ENCODE results near the gene RSRP1. TPM values are rescaled to one million over a fixed set of nuclear protein-coding genes. Genes with fewer than 3 reads are reported as not detected.

The RSRP1 gene
- total RNA-seq, 1 experiment from 2014 or later, result 55.1 TPM

DNA sequence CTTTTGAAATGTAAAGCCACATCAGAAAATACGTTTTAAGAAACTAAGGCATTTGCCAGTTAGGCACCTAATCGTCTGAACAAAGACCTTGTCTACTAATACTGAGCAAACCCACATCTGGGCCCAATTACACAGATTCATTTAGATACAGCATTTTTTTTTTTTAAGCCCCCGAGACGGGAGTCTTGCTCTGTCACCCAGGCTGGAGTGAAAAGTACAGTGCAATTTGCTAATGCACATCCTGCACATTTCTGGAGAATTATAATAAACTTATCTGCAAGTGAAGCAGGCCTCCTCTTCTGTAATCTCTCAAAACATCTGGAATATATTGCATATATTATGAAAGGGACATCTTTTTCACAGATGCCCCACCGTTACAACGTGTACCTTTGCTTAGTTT lies 3.3 kb downstream of the RSRP1 start:
- Histone ChIP-seq H2BK120ac (ENCODE audit: low read depth, low read length, poor library complexity, severe bottlenecking) (no peak overlapping the region), H3K4me2 (ENCODE audit: insufficient read depth, insufficient read length, low read length) (no peak overlapping the region), H2BK20ac (ENCODE audit: low read depth, low read length, poor library complexity, severe bottlenecking) (no peak overlapping the region), H3K27ac (ENCODE audit: insufficient read length, low read depth, low read length) (no peak overlapping the region), H3K4ac (ENCODE audit: low read depth, low read length) (no peak overlapping the region), H4K91ac (ENCODE audit: insufficient read length, low read depth, low read length) (no peak overlapping the region), H3K27me3 (ENCODE audit: insufficient read depth, low read length) (no peaks in the 10 kb centered on the region), H3K9ac (ENCODE audit: extremely low read depth, insufficient read length, low read length) (no peak overlapping the region), H3K79me2 (ENCODE audit: insufficient read depth, low read length) (peaks cover 5% of the 10 kb centered on the region; the same call in 1 of the 2 replicates), H4K8ac (replicated peaks; ENCODE audit: insufficient read length, low read depth, low read length) (no peak overlapping the region), H2AK5ac (ENCODE audit: insufficient read length, low read length) (no peak overlapping the region), H2AFZ (ENCODE audit: low read length) (no peak overlapping the region), H3K23ac (ENCODE audit: insufficient read length, low read depth, low read length) (no peak overlapping the region), H3T11ph (ENCODE audit: low read length) (no peak overlapping the region), H2BK15ac (ENCODE audit: low read depth, low read length) (no peak overlapping the region), H3K79me1 (ENCODE audit: insufficient read depth, low read depth, low read length, poor library complexity, severe bottlenecking) (no peaks in the 10 kb centered on the region), H2BK12ac (ENCODE audit: insufficient read length, low read depth, low read length) (no peak overlapping the region), H3K23me2 (ENCODE audit: insufficient read length, low read depth, low read length, poor library complexity, severe bottlenecking) (peaks cover 15% of the 10 kb centered on the region), H4K5ac (ENCODE audit: insufficient read length, low read depth, low read length) (no peak overlapping the region), H2BK5ac (ENCODE audit: insufficient read length, low read length) (no peak overlapping the region), H4K20me1 (ENCODE audit: control insufficient read depth, insufficient read depth, insufficient read length) (no peaks in the 10 kb centered on the region), H3K4me1 (ENCODE audit: insufficient read depth, low read length) (no peaks in the 10 kb centered on the region), H3K18ac (ENCODE audit: insufficient read length, low read depth, low read length) (no peak overlapping the region), H3K14ac (ENCODE audit: insufficient read depth, low read length) (no peak overlapping the region), H3K56ac (ENCODE audit: insufficient read length, low read depth, low read length) (no peak overlapping the region), H3K9me3 (ENCODE audit: control insufficient read depth, low read depth, low read length) (no peaks in the 10 kb centered on the region)
- H3K9me3 Mint-ChIP-seq, result no peaks in the 10 kb centered on the region
- no peak overlapping the region for H3K4me3 Mint-ChIP-seq
- H3K27ac Mint-ChIP-seq, result no peak overlapping the region
- peaks cover 29 to 37% of the 10 kb centered on the region in 2 experiments for H3K4me1 Mint-ChIP-seq
- DNase-seq, result no peak
- H3K36me3 Mint-ChIP-seq (ENCODE audit: insufficient read depth in 1 of 3, low read depth in 3 of 3), result peaks cover 29 to 59% (median 44%) of the 10 kb centered on the region in 3 experiments
- H3K27me3 Mint-ChIP-seq (ENCODE audit: low read depth), result peaks cover 1% of the 10 kb centered on the region; the same call in 1 of the 2 replicates
- TF ChIP-seq, protein P1, sequence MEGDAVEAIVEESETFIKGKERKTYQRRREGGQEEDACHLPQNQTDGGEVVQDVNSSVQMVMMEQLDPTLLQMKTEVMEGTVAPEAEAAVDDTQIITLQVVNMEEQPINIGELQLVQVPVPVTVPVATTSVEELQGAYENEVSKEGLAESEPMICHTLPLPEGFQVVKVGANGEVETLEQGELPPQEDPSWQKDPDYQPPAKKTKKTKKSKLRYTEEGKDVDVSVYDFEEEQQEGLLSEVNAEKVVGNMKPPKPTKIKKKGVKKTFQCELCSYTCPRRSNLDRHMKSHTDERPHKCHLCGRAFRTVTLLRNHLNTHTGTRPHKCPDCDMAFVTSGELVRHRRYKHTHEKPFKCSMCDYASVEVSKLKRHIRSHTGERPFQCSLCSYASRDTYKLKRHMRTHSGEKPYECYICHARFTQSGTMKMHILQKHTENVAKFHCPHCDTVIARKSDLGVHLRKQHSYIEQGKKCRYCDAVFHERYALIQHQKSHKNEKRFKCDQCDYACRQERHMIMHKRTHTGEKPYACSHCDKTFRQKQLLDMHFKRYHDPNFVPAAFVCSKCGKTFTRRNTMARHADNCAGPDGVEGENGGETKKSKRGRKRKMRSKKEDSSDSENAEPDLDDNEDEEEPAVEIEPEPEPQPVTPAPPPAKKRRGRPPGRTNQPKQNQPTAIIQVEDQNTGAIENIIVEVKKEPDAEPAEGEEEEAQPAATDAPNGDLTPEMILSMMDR (conservative IDR thresholded peaks at IDR 0.05), result no peak
- no CpG with 5 or more reads among the region's 6 CpGs for WGBS (ENCODE audit: extremely low coverage, insufficient read length, low lambda C conversion rate)
